ENCODE measurements around the gene TLR3. TPM values are rescaled to one million over a fixed set of nuclear protein-coding genes. Genes with fewer than 3 reads are reported as not detected.

The TLR3 gene
- total and polyA plus RNA-seq, 10 of the 15 experiments (the other 5 are each of a cell fraction or from before 2014, with no cell fraction given): under 0.01 to 0.05 (median 0.03) TPM; not detected in 7

DNA sequence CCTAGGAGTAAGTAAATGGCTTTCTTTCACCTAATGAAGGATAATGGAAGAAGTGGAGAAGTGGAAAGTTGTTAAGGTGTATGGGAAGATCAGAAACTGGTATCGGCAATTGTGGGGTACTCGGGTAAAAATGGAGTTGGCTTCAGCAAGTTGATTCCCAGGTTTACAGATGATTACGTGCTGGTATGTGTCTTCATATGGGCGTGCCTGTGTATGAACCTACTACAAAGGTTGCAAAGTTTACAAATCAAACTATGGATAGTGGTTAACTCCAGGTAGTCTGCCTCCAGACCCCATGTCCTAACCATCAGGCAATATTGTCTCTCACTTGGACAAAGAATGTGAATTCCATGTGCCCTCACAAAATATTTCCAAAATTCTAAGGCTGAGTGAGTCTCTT, 773 bp downstream of the TLR3 start (continued):
- TF ChIP-seq, protein P1, sequence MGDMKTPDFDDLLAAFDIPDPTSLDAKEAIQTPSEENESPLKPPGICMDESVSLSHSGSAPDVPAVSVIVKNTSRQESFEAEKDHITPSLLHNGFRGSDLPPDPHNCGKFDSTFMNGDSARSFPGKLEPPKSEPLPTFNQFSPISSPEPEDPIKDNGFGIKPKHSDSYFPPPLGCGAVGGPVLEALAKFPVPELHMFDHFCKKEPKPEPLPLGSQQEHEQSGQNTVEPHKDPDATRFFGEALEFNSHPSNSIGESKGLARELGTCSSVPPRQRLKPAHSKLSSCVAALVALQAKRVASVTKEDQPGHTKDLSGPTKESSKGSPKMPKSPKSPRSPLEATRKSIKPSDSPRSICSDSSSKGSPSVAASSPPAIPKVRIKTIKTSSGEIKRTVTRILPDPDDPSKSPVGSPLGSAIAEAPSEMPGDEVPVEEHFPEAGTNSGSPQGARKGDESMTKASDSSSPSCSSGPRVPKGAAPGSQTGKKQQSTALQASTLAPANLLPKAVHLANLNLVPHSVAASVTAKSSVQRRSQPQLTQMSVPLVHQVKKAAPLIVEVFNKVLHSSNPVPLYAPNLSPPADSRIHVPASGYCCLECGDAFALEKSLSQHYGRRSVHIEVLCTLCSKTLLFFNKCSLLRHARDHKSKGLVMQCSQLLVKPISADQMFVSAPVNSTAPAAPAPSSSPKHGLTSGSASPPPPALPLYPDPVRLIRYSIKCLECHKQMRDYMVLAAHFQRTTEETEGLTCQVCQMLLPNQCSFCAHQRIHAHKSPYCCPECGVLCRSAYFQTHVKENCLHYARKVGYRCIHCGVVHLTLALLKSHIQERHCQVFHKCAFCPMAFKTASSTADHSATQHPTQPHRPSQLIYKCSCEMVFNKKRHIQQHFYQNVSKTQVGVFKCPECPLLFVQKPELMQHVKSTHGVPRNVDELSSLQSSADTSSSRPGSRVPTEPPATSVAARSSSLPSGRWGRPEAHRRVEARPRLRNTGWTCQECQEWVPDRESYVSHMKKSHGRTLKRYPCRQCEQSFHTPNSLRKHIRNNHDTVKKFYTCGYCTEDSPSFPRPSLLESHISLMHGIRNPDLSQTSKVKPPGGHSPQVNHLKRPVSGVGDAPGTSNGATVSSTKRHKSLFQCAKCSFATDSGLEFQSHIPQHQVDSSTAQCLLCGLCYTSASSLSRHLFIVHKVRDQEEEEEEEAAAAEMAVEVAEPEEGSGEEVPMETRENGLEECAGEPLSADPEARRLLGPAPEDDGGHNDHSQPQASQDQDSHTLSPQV (IDR thresholded peaks at IDR 0.05): no peak
- TF ChIP-seq BACH1 (IDR thresholded peaks at IDR 0.05; ENCODE audit: borderline replicate concordance): no peak
- no peak for TF ChIP-seq BCL11A (IDR thresholded peaks at IDR 0.05; ENCODE audit: low read depth, low read length)

DNA sequence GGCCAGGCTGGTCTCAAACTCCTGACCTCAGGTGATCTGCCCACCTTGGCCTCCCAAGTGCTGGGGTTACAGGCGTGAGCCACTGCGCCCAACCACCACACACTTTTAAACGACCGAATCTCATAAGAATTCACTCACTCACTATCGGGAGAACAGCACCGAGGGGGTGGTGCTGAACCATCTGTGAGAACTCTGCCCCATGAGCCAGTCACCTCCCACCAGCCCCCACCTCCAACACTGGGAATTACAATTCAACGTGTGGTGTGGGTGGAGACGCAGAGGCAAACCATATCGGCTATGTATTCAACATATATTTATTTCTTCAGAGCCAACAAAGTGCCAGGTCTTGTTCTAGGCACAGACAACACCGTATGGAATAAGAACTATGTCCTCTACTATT, 3.6 kb downstream of the TLR3 start:
- 80% methylated on average over 10 of the region's 10 CpGs for WGBS (ENCODE audit: insufficient coverage, insufficient replicate concordance, low lambda C conversion rate, missing lambda C conversion rate)
- Histone ChIP-seq H4K20me1 (ENCODE audit: control insufficient read depth, insufficient read depth) (no peaks in the 10 kb centered on the region), H3K9me3 (replicated peaks; ENCODE audit: control insufficient read depth, insufficient read depth, low read length) (no peaks in the 10 kb centered on the region), H2AFZ (ENCODE audit: control insufficient read depth, low read depth, low read length) (no peak overlapping the region), H3K4me3 (no peak overlapping the region), H3K4me2 (ENCODE audit: control insufficient read depth, insufficient read depth) (no peak overlapping the region), H3K9ac (ENCODE audit: control insufficient read depth, insufficient read depth, low read length) (no peak overlapping the region), H3K27ac (ENCODE audit: control insufficient read depth, insufficient read depth) (no peak overlapping the region), H3K36me3 (ENCODE audit: control insufficient read depth in 2 of 2, insufficient read depth in 2 of 2, low read length in 1 of 2) (no peaks in the 10 kb centered on the region), H3K27me3 (replicated peaks in 1 of 2; ENCODE audit: control insufficient read depth in 2 of 2, insufficient read depth in 2 of 2, low read length in 1 of 2) (peaks cover 0 to 3% of the 10 kb centered on the region in 2 experiments; a peak in 1 of 4 replicates), H3K79me2 (ENCODE audit: control insufficient read depth, insufficient read depth, low read length) (no peaks in the 10 kb centered on the region), H3K4me1 (ENCODE audit: control insufficient read depth, insufficient read depth, low read length) (no peaks in the 10 kb centered on the region)
- ChIA-PET RAD21 (ENCODE audit: unreplicated experiment) (no interaction called here), CTCF (interaction anchor here (0.8 kb wide), 1 partner anchor 65 kb away, joined by 3 read pairs; no protein-coding TSS in a partner anchor), POLR2A (no interaction called here), SMC1A (ENCODE audit: uncharacterized antibody, unreplicated experiment) (interaction anchor here (0.8 kb wide), 1 partner anchor 51 kb away, joined by 3 read pairs; no protein-coding TSS in a partner anchor)
- in situ Hi-C loops (cut with MboI) (no loop called here), intact Hi-C loops (cut with micrococcal nuclease; ENCODE audit: unreplicated experiment) (no loop called here)
- TF ChIP-seq BMI1 (IDR thresholded peaks at IDR 0.05; ENCODE audit: borderline replicate concordance) (no peak), SREBF2 (IDR thresholded peaks at IDR 0.05; ENCODE audit: low read length) (no peak), TCF12 (IDR thresholded peaks at IDR 0.05; ENCODE audit: low read depth, low read length) (no peak), ATF7 (IDR thresholded peaks at IDR 0.05; ENCODE audit: low read depth) (no peak), KDM1A (IDR thresholded peaks at IDR 0.05; ENCODE audit: borderline replicate concordance) (no peak)
- FAIRE-seq: no peak
- ATAC-seq: no peak
- BruUV-seq (replicated peaks): no TSS peak
- DNase-seq (ENCODE audit: low read depth, low spot score): no peak
